Measurements from ENCODE around the gene CAPN7. TPM values are rescaled to one million over a fixed set of nuclear protein-coding genes. Genes with fewer than 3 reads are reported as not detected.
"Not testable (repeated sequence)": the region's sequence is repeated elsewhere in the genome, so short reads cannot be mapped to it uniquely, and the experiment has no call there.

The CAPN7 gene
- total RNA-seq, 4 donors from 2014 or later = 33.8 to 153 (median 69.7) TPM

GRCh38 chr3:15181963-15182362 is 24.1 kb upstream of the CAPN7 start:
- peaks cover 11 to 14% of the 10 kb centered on the region in 2 donors for H3K4me1 ChIP-seq
- no peak overlapping the region for H3K27ac ChIP-seq
- H3K4me3 ChIP-seq = no peak overlapping the region
- DNase-seq (no peak), ATAC-seq (no peak)
- peaks cover 0 to 3% (median 0%) of the 10 kb centered on the region in 3 donors for H3K27me3 ChIP-seq
- in situ Hi-C loops (cut with MboI; ENCODE audit: low sequenced_read_pairs in 4 of 4) (no loop called here), intact Hi-C loops (cut with DNase I; ENCODE audit: low total_unique reads) (no loop called here)
- H3K9me3 ChIP-seq = no peaks in the 10 kb centered on the region
- TF ChIP-seq CTCF (IDR thresholded peaks at IDR 0.05 in 4 of 5, conservative IDR thresholded peaks at IDR 0.05 in 1 of 5) = no peak
- no peak for TF ChIP-seq POLR2A (IDR thresholded peaks at IDR 0.05)
- no peaks in the 10 kb centered on the region for H3K36me3 ChIP-seq

- no peak overlapping the region for H3K4me3 ChIP-seq
- no peak overlapping the region for H3K27ac ChIP-seq
- in situ Hi-C loops (cut with MboI; ENCODE audit: low sequenced_read_pairs in 4 of 4) (no loop called here), intact Hi-C loops (cut with DNase I; ENCODE audit: low total_unique reads) (no loop called here)
- DNase-seq (no peak), ATAC-seq (no peak)
- no peaks in the 10 kb centered on the region for H3K9me3 ChIP-seq
- peaks cover 11 to 14% of the 10 kb centered on the region in 2 donors for H3K4me1 ChIP-seq
- TF ChIP-seq CTCF (IDR thresholded peaks at IDR 0.05 in 4 of 5, conservative IDR thresholded peaks at IDR 0.05 in 1 of 5) = no peak
- no peak for TF ChIP-seq POLR2A (IDR thresholded peaks at IDR 0.05)
- no peaks in the 10 kb centered on the region for H3K36me3 ChIP-seq
- H3K27me3 ChIP-seq = peaks cover 0 to 3% (median 0%) of the 10 kb centered on the region in 3 donors
Measured at GRCh38 chr3:15183011-15183410, 23.0 kb upstream of the CAPN7 start.

DNA sequence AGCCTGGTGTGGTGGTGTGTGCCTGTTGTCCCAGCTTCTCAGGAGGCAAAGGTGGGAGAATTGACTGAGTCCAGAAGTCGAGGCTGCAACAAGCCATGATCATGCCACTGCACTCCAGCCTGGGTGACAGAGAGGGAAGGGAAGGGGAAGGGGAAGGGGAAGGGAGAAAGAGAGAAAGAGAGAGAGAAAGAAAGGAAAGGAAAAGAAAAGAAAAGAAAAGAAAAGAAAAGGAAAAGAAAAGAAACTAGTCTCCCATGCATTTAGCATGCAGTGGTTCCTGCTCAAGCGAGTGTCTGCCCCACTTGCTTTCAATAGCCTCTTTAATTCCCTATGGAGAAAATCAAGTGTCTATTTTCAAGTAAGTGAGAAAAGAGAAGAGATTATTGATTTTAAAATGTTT is 20.6 kb upstream of the CAPN7 start:
- H3K4me3 ChIP-seq = no peak overlapping the region
- no peaks in the 10 kb centered on the region for H3K9me3 ChIP-seq
- intact Hi-C loops (cut with DNase I; ENCODE audit: low total_unique reads) = no loop called here
- H3K27me3 ChIP-seq = peaks cover 0 to 3% (median 0%) of the 10 kb centered on the region in 3 donors
- no peak overlapping the region for H3K27ac ChIP-seq
- ATAC-seq (no peak), DNase-seq (no peak)
- TF ChIP-seq CTCF (IDR thresholded peaks at IDR 0.05 in 4 of 5, conservative IDR thresholded peaks at IDR 0.05 in 1 of 5) = no peak
- no peak for TF ChIP-seq POLR2A (IDR thresholded peaks at IDR 0.05)
- peaks cover 11 to 14% of the 10 kb centered on the region in 2 donors for H3K4me1 ChIP-seq
- in situ Hi-C loops (cut with MboI; ENCODE audit: low sequenced_read_pairs in 4 of 4) = no loop called here
- H3K36me3 ChIP-seq = no peaks in the 10 kb centered on the region

DNA sequence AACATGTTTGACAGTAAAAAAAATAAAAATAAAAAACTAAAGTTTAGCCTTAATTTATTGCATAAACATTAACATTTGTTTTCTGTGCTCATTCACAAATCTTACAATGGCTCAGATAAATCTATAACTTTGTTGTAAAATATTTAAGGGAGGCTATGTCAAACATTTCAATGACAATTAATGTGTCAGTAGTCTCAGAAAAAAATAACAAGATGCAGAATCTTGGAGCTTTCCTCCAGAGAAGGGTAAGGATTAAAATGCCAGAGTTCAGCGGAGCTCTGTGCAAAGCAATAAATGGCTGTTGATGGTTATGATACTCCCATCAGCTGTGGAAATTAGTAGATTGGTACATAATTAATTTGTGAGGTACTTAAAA is 20.0 kb upstream of the CAPN7 start:
- Histone ChIP-seq H3K9me3 (no peaks in the 10 kb centered on the region), H3K27ac (no peak overlapping the region), H3K4me3 (no peak overlapping the region), H3K4me1 (peaks cover 11 to 14% of the 10 kb centered on the region in 2 donors), H3K27me3 (peaks cover 0 to 3% (median 0%) of the 10 kb centered on the region in 3 donors), H3K36me3 (no peaks in the 10 kb centered on the region)
- no peak for TF ChIP-seq CTCF (IDR thresholded peaks at IDR 0.05 in 4 of 5, conservative IDR thresholded peaks at IDR 0.05 in 1 of 5)
- no peak for TF ChIP-seq POLR2A (IDR thresholded peaks at IDR 0.05)
- intact Hi-C loops (cut with DNase I; ENCODE audit: low total_unique reads) = no loop called here
- no peak for ATAC-seq
- no peak for DNase-seq
- in situ Hi-C loops (cut with MboI; ENCODE audit: low sequenced_read_pairs in 4 of 4) = no loop called here

- DNase-seq; H3K4me3 ChIP-seq; in situ Hi-C loops (cut with MboI; ENCODE audit: low sequenced_read_pairs in 4 of 4); ATAC-seq; H3K36me3 ChIP-seq; H3K9me3 ChIP-seq; intact Hi-C loops (cut with DNase I; ENCODE audit: low total_unique reads); H3K27me3 ChIP-seq; H3K27ac ChIP-seq: not testable (repeated sequence)
- H3K4me1 ChIP-seq = peaks cover 7 to 12% of the 10 kb centered on the region in 2 donors
Measured at GRCh38 chr3:15186477-15187164, 19.4 kb upstream of the CAPN7 start.
